HepG2 (cell line): ENCODE results near the gene MRPS5. TPM values are rescaled to one million over a fixed set of nuclear protein-coding genes. Genes with fewer than 3 reads are reported as not detected.

Source experiments
- AHR ChIP-seq: IDR thresholded peaks from 2 replicates; pipeline ENCODE4 v1.6.1; 2018; ENCODE audit warnings: missing genetic modification reagents, missing compliant biosample characterization
- ARHGAP35 ChIP-seq: sonication (generic); formaldehyde crosslinking; IDR thresholded peaks from 2 replicates; pipeline ENCODE4 v1.9.0; 2022; ENCODE audit warnings: mild to moderate bottlenecking, inconsistent platforms, moderate library complexity, missing genetic modification reagents, borderline replicate concordance
- ETV5 ChIP-seq: IDR thresholded peaks from 2 replicates; pipeline ENCODE4 v1.6.1; 2018; ENCODE audit warnings: missing biosample characterization, missing genetic modification reagents, inconsistent platforms, borderline replicate concordance
- HDAC1 ChIP-seq: sonication (generic); formaldehyde crosslinking; IDR thresholded peaks from 2 replicates; pipeline ENCODE4 v1.5.1; 2020; ENCODE audit warnings: mild to moderate bottlenecking, missing genetic modification reagents
- IRF2 ChIP-seq: IDR thresholded peaks from 2 replicates; pipeline ENCODE4 v1.6.1; 2018; ENCODE audit warnings: missing genetic modification reagents, missing compliant biosample characterization
- MAF1 ChIP-seq: sonication (generic); formaldehyde crosslinking; IDR thresholded peaks from 2 replicates; pipeline ENCODE4 v1.5.0; 2020; ENCODE audit warnings: missing genetic modification reagents, borderline replicate concordance
- MIER2 ChIP-seq: IDR thresholded peaks from 2 replicates; pipeline ENCODE4 v1.6.1; 2016; ENCODE audit warnings: missing biosample characterization, missing genetic modification reagents
- MTF1 ChIP-seq: sonication (generic); formaldehyde crosslinking; IDR thresholded peaks from 2 replicates; pipeline ENCODE4 v1.5.0; 2020; ENCODE audit warnings: missing genetic modification reagents
- PCBP1 ChIP-seq: fragments of 200-400 bp; formaldehyde crosslinking; IDR thresholded peaks from 2 replicates; pipeline ENCODE4 v1.6.1; 2017; ENCODE audit warnings: mild to moderate bottlenecking, low read depth, low read length, borderline replicate concordance
- POLR2G ChIP-seq: fragments of 200-400 bp; formaldehyde crosslinking; IDR thresholded peaks from 2 replicates; pipeline ENCODE4 v1.6.1; 2018; ENCODE audit warnings: mild to moderate bottlenecking, low read depth, low read length, moderate library complexity
- RXRA ChIP-seq: sonication (generic); formaldehyde crosslinking; IDR thresholded peaks from 2 replicates; pipeline ENCODE4 v1.5.1; 2020; ENCODE audit warnings: missing genetic modification reagents
- TBL1XR1 ChIP-seq: fragments of 150-350 bp; IDR thresholded peaks from 2 replicates; pipeline ENCODE4 v1.6.1; 2014; ENCODE audit warnings: borderline replicate concordance, low read length; ENCODE audit not compliant: partially characterized antibody
- TBX2 ChIP-seq: sonication (generic); formaldehyde crosslinking; IDR thresholded peaks from 2 replicates; pipeline ENCODE4 v1.5.0; 2020; ENCODE audit warnings: missing genetic modification reagents, mild to moderate bottlenecking, borderline replicate concordance
- ZNF20 ChIP-seq: sonication (generic); formaldehyde crosslinking; IDR thresholded peaks from 2 replicates; pipeline ENCODE4 v1.4.0; 2020; ENCODE audit warnings: mild to moderate bottlenecking, moderate library complexity, missing genetic modification reagents
- ZNF24 ChIP-seq: fragments of 450-650 bp; IDR thresholded peaks from 2 replicates; pipeline ENCODE4 v1.6.1; 2017; ENCODE audit warnings: antibody characterized with exemption, mild to moderate bottlenecking
- ZNF878 ChIP-seq: sonication (generic); formaldehyde crosslinking; IDR thresholded peaks from 2 replicates; pipeline ENCODE4 v1.8.1; 2023; ENCODE audit warnings: mild to moderate bottlenecking, missing genetic modification reagents, moderate library complexity
- ZSCAN12 ChIP-seq: sonication (generic); formaldehyde crosslinking; IDR thresholded peaks from 2 replicates; pipeline ENCODE4 v1.9.0; 2021; ENCODE audit warnings: mild to moderate bottlenecking, missing genetic modification reagents
- polyA plus RNA-seq, 8 experiments: library from polyadenylated mRNA; depleted of rRNA in 3 of 8; stranded (reverse) in 7 of 8; unstranded in 1 of 8; fragments of >200 nt; fragmentation: Illumina TruSeq in 4 of 8; extraction: Trizol in 4 of 8; gene quantifications; 2 replicates each; pipeline versions ENCODE4 v1.2.1 to v1.2.3, GENCODE V29; 2011 to 2016; ENCODE audit warnings: low read depth in 4 of 8, missing spikeins in 1 of 8, mixed read lengths in 1 of 8; ENCODE audit not compliant: insufficient read depth in 1 of 8
- total RNA-seq, 5 experiments: library from RNA; depleted of rRNA; stranded (reverse); fragments of >200 nt; fragmentation: Illumina TruSeq; extraction: Trizol; gene quantifications; 2 replicates each; pipeline ENCODE4 v1.2.3, GENCODE V29; 2016; ENCODE audit warnings: low read depth in 1 of 5
- TF ChIP-seq, protein P1 (sequence below): sonication (generic); formaldehyde crosslinking; conservative IDR thresholded peaks from 2 replicates; pipeline ENCODE4 v1.4.0; 2020; ENCODE audit warnings: missing genetic modification reagents
- TF ChIP-seq, protein P2 (sequence below): sonication (generic); formaldehyde crosslinking; IDR thresholded peaks from 2 replicates; pipeline ENCODE4 v1.4.0; 2020; ENCODE audit warnings: missing genetic modification reagents, borderline replicate concordance
- TF ChIP-seq, protein P3 (sequence below): sonication (generic); formaldehyde crosslinking; IDR thresholded peaks from 2 replicates; pipeline ENCODE4 v1.8.0; 2023; ENCODE audit warnings: mild to moderate bottlenecking, missing genetic modification reagents
- TF ChIP-seq, protein P4 (sequence below): sonication (generic); formaldehyde crosslinking; IDR thresholded peaks from 2 replicates; pipeline ENCODE4 v1.8.1; 2023; ENCODE audit warnings: mild to moderate bottlenecking, moderate library complexity, missing genetic modification reagents
- TF ChIP-seq, protein P5 (sequence below): sonication (generic); formaldehyde crosslinking; IDR thresholded peaks from 2 replicates; pipeline ENCODE4 v1.4.0; 2020; ENCODE audit warnings: missing genetic modification reagents, mild to moderate bottlenecking, borderline replicate concordance

Gene MRPS5
- total and polyA plus RNA-seq, 2 of the 13 experiments (the other 11 are each of a cell fraction or from before 2014, with no cell fraction given): 98.8 to 134 TPM

DNA sequence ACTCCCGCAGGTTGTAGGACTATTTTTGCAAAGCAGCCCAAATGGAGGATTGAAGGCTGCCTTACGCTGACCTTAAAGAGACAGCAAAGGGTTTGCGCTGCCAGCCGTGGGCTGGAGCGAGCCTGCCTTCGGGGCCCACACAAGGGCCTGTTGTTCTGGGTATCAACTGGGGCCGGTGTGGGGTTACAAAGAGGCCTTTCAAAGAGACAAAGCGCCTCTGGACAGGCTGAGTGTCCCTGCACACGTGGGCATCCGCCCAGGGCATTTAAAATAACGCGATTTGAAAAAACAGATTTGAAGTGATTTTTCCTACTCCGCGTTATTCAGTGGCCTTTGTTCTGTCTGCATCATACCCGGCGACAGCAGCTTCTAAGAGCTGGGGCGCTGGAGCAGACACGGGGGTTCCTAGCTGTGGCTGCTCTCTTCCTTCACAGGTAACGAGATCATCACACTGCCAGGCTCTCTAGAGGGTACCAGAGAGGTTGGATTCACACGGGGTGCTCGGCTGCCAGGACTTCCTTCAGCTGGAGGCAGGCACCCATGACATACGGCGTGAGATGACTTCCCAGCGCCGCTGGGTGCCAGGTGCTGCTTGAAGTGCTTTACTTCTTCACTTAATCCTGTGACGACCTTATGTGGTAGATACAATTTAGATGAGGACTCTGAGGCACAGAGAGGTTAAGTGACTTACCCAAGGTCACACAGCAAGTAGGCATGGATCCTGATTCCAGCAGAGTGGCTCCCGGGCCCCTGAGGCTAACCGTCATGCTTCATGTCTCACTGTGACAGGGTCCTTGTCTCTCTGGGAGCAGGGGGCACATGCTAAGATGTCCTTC is 63.9 kb downstream of the MRPS5 start (continued):
- TF ChIP-seq MTF1 (CRISPR knock-in tag) (no peak), ZNF20 (CRISPR knock-in tag) (no peak), AHR (CRISPR knock-in tag) (0 out of 2 replicates have a peak, but pooled peaks have one; percentile 16), ETV5 (CRISPR knock-in tag) (no peak), RXRA (CRISPR knock-in tag) (peak; percentile 27; the same call in 1 of the 2 replicates), TBL1XR1 (no peak), MAF1 (no peak), ZNF24 (no peak), TBX2 (CRISPR knock-in tag) (peak; percentile 70), MIER2 (peak; percentile 36; the same call in 1 of the 2 replicates), ZSCAN12 (CRISPR knock-in tag) (no peak), HDAC1 (CRISPR knock-in tag) (no peak), IRF2 (no peak), ZNF878 (no peak), ARHGAP35 (CRISPR knock-in tag) (no peak), PCBP1 (no peak), POLR2G (0 out of 2 replicates have a peak, but pooled peaks have one; percentile 51)
- TF ChIP-seq, protein P1, sequence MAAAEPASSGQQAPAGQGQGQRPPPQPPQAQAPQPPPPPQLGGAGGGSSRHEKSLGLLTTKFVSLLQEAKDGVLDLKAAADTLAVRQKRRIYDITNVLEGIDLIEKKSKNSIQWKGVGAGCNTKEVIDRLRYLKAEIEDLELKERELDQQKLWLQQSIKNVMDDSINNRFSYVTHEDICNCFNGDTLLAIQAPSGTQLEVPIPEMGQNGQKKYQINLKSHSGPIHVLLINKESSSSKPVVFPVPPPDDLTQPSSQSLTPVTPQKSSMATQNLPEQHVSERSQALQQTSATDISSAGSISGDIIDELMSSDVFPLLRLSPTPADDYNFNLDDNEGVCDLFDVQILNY (CRISPR knock-in tag): no peak
- TF ChIP-seq, protein P2, sequence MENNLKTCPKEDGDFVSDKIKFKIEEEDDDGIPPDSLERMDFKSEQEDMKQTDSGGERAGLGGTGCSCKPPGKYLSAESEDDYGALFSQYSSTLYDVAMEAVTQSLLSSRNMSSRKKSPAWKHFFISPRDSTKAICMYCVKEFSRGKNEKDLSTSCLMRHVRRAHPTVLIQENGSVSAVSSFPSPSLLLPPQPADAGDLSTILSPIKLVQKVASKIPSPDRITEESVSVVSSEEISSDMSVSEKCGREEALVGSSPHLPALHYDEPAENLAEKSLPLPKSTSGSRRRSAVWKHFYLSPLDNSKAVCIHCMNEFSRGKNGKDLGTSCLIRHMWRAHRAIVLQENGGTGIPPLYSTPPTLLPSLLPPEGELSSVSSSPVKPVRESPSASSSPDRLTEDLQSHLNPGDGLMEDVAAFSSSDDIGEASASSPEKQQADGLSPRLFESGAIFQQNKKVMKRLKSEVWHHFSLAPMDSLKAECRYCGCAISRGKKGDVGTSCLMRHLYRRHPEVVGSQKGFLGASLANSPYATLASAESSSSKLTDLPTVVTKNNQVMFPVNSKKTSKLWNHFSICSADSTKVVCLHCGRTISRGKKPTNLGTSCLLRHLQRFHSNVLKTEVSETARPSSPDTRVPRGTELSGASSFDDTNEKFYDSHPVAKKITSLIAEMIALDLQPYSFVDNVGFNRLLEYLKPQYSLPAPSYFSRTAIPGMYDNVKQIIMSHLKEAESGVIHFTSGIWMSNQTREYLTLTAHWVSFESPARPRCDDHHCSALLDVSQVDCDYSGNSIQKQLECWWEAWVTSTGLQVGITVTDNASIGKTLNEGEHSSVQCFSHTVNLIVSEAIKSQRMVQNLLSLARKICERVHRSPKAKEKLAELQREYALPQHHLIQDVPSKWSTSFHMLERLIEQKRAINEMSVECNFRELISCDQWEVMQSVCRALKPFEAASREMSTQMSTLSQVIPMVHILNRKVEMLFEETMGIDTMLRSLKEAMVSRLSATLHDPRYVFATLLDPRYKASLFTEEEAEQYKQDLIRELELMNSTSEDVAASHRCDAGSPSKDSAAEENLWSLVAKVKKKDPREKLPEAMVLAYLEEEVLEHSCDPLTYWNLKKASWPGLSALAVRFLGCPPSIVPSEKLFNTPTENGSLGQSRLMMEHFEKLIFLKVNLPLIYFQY (CRISPR knock-in tag): no peak
- TF ChIP-seq, protein P3, sequence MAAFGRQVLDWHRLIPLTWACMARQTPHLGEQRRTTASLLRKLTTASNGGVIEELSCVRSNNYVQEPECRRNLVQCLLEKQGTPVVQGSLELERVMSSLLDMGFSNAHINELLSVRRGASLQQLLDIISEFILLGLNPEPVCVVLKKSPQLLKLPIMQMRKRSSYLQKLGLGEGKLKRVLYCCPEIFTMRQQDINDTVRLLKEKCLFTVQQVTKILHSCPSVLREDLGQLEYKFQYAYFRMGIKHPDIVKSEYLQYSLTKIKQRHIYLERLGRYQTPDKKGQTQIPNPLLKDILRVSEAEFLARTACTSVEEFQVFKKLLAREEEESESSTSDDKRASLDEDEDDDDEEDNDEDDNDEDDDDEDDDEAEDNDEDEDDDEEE (CRISPR knock-in tag): no peak
- TF ChIP-seq, protein P4, sequence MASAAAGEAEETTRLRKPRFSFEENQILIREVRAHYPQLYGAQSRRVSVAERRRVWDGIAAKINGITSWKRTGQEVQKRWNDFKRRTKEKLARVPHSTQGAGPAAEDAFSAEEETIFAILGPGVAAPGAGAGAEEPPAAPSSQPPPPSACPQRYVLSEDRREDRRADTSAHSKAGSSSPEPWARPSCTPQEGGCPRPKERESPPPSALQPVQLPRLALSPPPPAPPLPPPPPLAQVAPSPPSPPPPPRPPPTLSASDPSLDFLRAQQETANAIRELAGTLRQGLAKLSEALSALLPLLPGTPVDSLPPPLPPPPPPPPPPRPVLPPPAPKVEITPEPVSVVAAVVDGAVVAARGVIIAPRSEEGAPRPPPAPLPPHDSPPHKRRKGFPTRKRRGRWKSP (CRISPR knock-in tag): no peak
- TF ChIP-seq, protein P5, sequence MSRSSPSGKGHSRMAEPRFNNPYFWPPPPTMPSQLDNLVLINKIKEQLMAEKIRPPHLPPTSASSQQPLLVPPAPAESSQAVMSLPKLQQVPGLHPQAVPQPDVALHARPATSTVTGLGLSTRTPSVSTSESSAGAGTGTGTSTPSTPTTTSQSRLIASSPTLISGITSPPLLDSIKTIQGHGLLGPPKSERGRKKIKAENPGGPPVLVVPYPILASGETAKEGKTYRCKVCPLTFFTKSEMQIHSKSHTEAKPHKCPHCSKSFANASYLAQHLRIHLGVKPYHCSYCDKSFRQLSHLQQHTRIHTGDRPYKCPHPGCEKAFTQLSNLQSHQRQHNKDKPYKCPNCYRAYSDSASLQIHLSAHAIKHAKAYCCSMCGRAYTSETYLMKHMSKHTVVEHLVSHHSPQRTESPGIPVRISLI: peak; percentile 29; the same call in 1 of the 2 replicates
